GM12878 (cell line): Measurements from ENCODE around the gene MUC5AC. TPM values are rescaled to one million over a fixed set of nuclear protein-coding genes. Genes with fewer than 3 reads are reported as not detected.

Experiments used
- ATAC-seq: fragments of 200-7000 bp; cut with Tn5 transposase; 3 replicates; pipeline ENCODE4 v1.9.1; 2020; ENCODE audit warnings: mild to moderate bottlenecking, moderate library complexity
- BruUV-seq: library from RNA; stranded (reverse); fragments of 400-500 nt; replicated peaks from 2 replicates; lab custom pipeline; 2021; lab: Mats Ljungman, UMichigan
- CTCF ChIA-PET: fragments of 300-600 bp; sonication (Branson Sonifier 250); formaldehyde crosslinking; extraction: SDS; loops from one replicate; lab custom pipeline; 2021; ENCODE audit warnings: inconsistent platforms; lab: Yijun Ruan, JAX
- POLR2A ChIA-PET: fragments of 350-600 bp; formaldehyde crosslinking; extraction: SDS; loops from one replicate; lab custom pipeline; 2021; ENCODE audit warnings: inconsistent platforms; lab: Charles Lee
- RAD21 ChIA-PET: fragments of 300-600 bp; sonication (Branson Sonifier 250); formaldehyde crosslinking; loops from one replicate; lab custom pipeline; 2023; ENCODE audit warnings: antibody characterized with exemption; ENCODE audit not compliant: unreplicated experiment; lab: Charles Lee
- SMC1A ChIA-PET: fragments of 300-600 bp; sonication (Branson Sonifier 250); formaldehyde crosslinking; loops from one replicate; lab custom pipeline; 2023; ENCODE audit not compliant: unreplicated experiment, uncharacterized antibody; lab: Charles Lee
- DNase-seq: peaks from one replicate; pipeline ENCODE4 v3.0.0-alpha.2; 2011; ENCODE audit warnings: low read depth, low spot score
- FAIRE-seq: peaks from 3 replicates; lab custom pipeline; 2011; peaks lifted over from hg19 to GRCh38; lab: Jason Lieb, UNC
- H2AFZ ChIP-seq: 2 replicates; pipeline ENCODE4 v1.6.0; 2011; ENCODE audit warnings: low read depth, low read length, control low read depth; ENCODE audit not compliant: control insufficient read depth
- H3K27ac ChIP-seq: 2 replicates; pipeline ENCODE4 v1.5.1; 2011; ENCODE audit warnings: control low read depth; ENCODE audit not compliant: control insufficient read depth, insufficient read depth
- H3K27me3 ChIP-seq, 2 experiments: replicated peaks in 1 of 2; 2 replicates each; pipeline versions ENCODE4 v1.6.0 to v1.6.1; 2011; ENCODE audit warnings: low read length in 1 of 2; ENCODE audit not compliant: control insufficient read depth in 2 of 2, insufficient read depth in 2 of 2
- H3K36me3 ChIP-seq, 2 experiments: 2 replicates each; pipeline ENCODE4 v1.5.1; 2011; ENCODE audit warnings: low read length in 1 of 2; ENCODE audit not compliant: control insufficient read depth in 2 of 2, insufficient read depth in 2 of 2
- H3K4me1 ChIP-seq: 2 replicates; pipeline ENCODE4 v1.6.1; 2011; ENCODE audit warnings: mild to moderate bottlenecking, low read length, moderate library complexity, mixed read lengths; ENCODE audit not compliant: control insufficient read depth, insufficient read depth
- H3K4me2 ChIP-seq: 2 replicates; pipeline ENCODE4 v1.6.0; 2011; ENCODE audit warnings: control low read depth; ENCODE audit not compliant: control insufficient read depth, insufficient read depth
- H3K4me3 ChIP-seq: fragments of 200-600 bp; sonication (generic); 2 replicates; pipeline ENCODE4 v1.5.1; 2016
- H3K79me2 ChIP-seq: 2 replicates; pipeline ENCODE4 v1.6.0; 2011; ENCODE audit warnings: low read length; ENCODE audit not compliant: control insufficient read depth, insufficient read depth
- H3K9ac ChIP-seq: 2 replicates; pipeline ENCODE4 v1.8.0; 2011; ENCODE audit warnings: low read length, control low read depth, mixed read lengths; ENCODE audit not compliant: control insufficient read depth, insufficient read depth
- H3K9me3 ChIP-seq: replicated peaks from 3 replicates; pipeline ENCODE4 v1.5.1; 2011; ENCODE audit warnings: mild to moderate bottlenecking, low read length; ENCODE audit not compliant: control insufficient read depth, insufficient read depth
- H4K20me1 ChIP-seq: 2 replicates; pipeline ENCODE4 v1.6.0; 2011; ENCODE audit not compliant: control insufficient read depth, insufficient read depth
- BMI1 ChIP-seq: fragments of 450-650 bp; IDR thresholded peaks from 2 replicates; pipeline ENCODE4 v1.6.1; 2016; ENCODE audit warnings: mild to moderate bottlenecking, moderate library complexity, borderline replicate concordance
- BRCA1 ChIP-seq: IDR thresholded peaks from 2 replicates; pipeline ENCODE4 v1.6.1; 2011; ENCODE audit warnings: low read depth, low read length, improper control_type of control experiment
- CHD1 ChIP-seq: IDR thresholded peaks from 2 replicates; pipeline ENCODE4 v1.6.1; 2012; ENCODE audit warnings: low read depth, low read length, improper control_type of control experiment
- ETV6 ChIP-seq, 2 experiments: fragments of 450-650 bp in 1 of 2; IDR thresholded peaks in 1 of 2; conservative IDR thresholded peaks in 1 of 2; 2 replicates each; pipeline ENCODE4 v1.6.1; 2014; ENCODE audit warnings: antibody characterized with exemption in 1 of 2, borderline replicate concordance in 1 of 2, low read depth in 1 of 2, mild to moderate bottlenecking in 1 of 2, moderate library complexity in 1 of 2
- EZH2 ChIP-seq: IDR thresholded peaks from 2 replicates; pipeline ENCODE4 v1.6.1; 2012; ENCODE audit warnings: low read depth, mild to moderate bottlenecking, control low read depth, inconsistent platforms, low read length, borderline replicate concordance; ENCODE audit not compliant: control insufficient read depth
- HSF1 ChIP-seq: fragments of 150-350 bp; IDR thresholded peaks from 2 replicates; pipeline ENCODE4 v1.6.1; 2014; ENCODE audit warnings: mild to moderate bottlenecking, low read depth, low read length
- MEF2A ChIP-seq: IDR thresholded peaks from 2 replicates; pipeline ENCODE4 v1.6.1; 2011; ENCODE audit warnings: low read depth, mild to moderate bottlenecking, low read length, moderate library complexity; ENCODE audit not compliant: insufficient read depth
- NR2C1 ChIP-seq: fragments of 450-650 bp; IDR thresholded peaks from 2 replicates; pipeline ENCODE4 v1.6.1; 2017; ENCODE audit warnings: antibody characterized with exemption, mild to moderate bottlenecking, moderate library complexity
- PAX8 ChIP-seq: fragments of 450-650 bp; IDR thresholded peaks from 2 replicates; pipeline ENCODE4 v1.6.1; 2017; ENCODE audit warnings: mild to moderate bottlenecking, moderate library complexity
- PML ChIP-seq: IDR thresholded peaks from 2 replicates; pipeline ENCODE4 v1.6.1; 2012; ENCODE audit warnings: low read length, inconsistent platforms
- POLR2AphosphoS5 ChIP-seq: IDR thresholded peaks from 2 replicates; pipeline ENCODE4 v1.6.1; 2011; ENCODE audit warnings: mild to moderate bottlenecking, low read length, inconsistent platforms
- RELA ChIP-seq: fragments of 450-650 bp; IDR thresholded peaks from 2 replicates; pipeline ENCODE4 v1.8.0; 2014; ENCODE audit warnings: borderline replicate concordance; ENCODE audit not compliant: partially characterized antibody
- SKIL ChIP-seq: fragments of 450-650 bp; IDR thresholded peaks from 2 replicates; pipeline ENCODE4 v1.6.1; 2017; ENCODE audit warnings: mild to moderate bottlenecking, low read depth, inconsistent platforms; ENCODE audit not compliant: poor library complexity, severe bottlenecking
- TBL1XR1 ChIP-seq: IDR thresholded peaks from 2 replicates; pipeline ENCODE4 v1.6.1; 2012; ENCODE audit warnings: low read depth, low read length, improper control_type of control experiment
- ZNF622 ChIP-seq: fragments of 450-650 bp; IDR thresholded peaks from 2 replicates; pipeline ENCODE4 v1.6.1; 2017; ENCODE audit warnings: mild to moderate bottlenecking, inconsistent platforms
- WGBS: methylation state at CpG from one replicate; pipeline ENCODE4 v1.1.6; 2016; ENCODE audit warnings: low lambda C conversion rate; ENCODE audit not compliant: insufficient replicate concordance, insufficient coverage; ENCODE audit errors: missing lambda C conversion rate; 5-methylcytosine and 5-hydroxymethylcytosine counted together
- in situ Hi-C: fragments of 300-500 bp; cut with MboI; formaldehyde crosslinking; loops from 9 replicates; pipeline ENCODE4 v1.14.3; 2018; ENCODE audit warnings: mixed read lengths
- intact Hi-C: fragments of 100-400 bp; cut with micrococcal nuclease; formaldehyde crosslinking; loops from one replicate; pipeline ENCODE4 v1.14.2; 2022; ENCODE audit not compliant: unreplicated experiment
- polyA plus RNA-seq, 11 experiments: library from polyadenylated mRNA; depleted of rRNA in 4 of 11; unstranded in 6 of 11; stranded (reverse) in 5 of 11; fragments of >200 nt; fragmentation: Nextera tagmentation in 4 of 11; fragmentation: Illumina TruSeq in 1 of 11; extraction: Ambion mirVana in 4 of 11; extraction: Trizol in 1 of 11; gene quantifications; 1 replicate in 1 of 11; 2 replicates in 10 of 11; pipeline versions ENCODE4 v1.2.1 to v1.2.3, GENCODE V29; 2011 to 2016; ENCODE audit warnings: inconsistent platforms in 2 of 11, missing spikeins in 2 of 11, low read depth in 1 of 11
- total RNA-seq, 4 experiments: library from RNA; depleted of rRNA in 3 of 4; stranded (reverse); fragments of >200 nt in 3 of 4; fragmentation: Illumina TruSeq in 1 of 4; extraction: Trizol in 1 of 4; gene quantifications; 2 replicates each; pipeline versions ENCODE4 v1.2.1 to v1.2.3, GENCODE V29; 2013 to 2021

The MUC5AC gene
- total and polyA plus RNA-seq, 10 of the 15 experiments (the other 5 are each of a cell fraction or from before 2014, with no cell fraction given): under 0.01 to 0.01 TPM; not detected in 8

GRCh38 chr11:1224111-1224490 lies 66.3 kb downstream of the MUC5AC start:
- CTCF ChIA-PET: no interaction called here
- RAD21 ChIA-PET: no interaction called here
- Histone ChIP-seq H3K79me2 (no peaks in the 10 kb centered on the region), H3K9me3 (no peaks in the 10 kb centered on the region), H3K27me3 (no peaks in the 10 kb centered on the region), H3K4me1 (no peaks in the 10 kb centered on the region), H4K20me1 (no peaks in the 10 kb centered on the region), H3K4me2 (no peak overlapping the region), H3K9ac (no peak overlapping the region), H2AFZ (no peak overlapping the region), H3K4me3 (no peak overlapping the region), H3K36me3 (no peaks in the 10 kb centered on the region), H3K27ac (no peak overlapping the region)
- ATAC-seq: no peak
- BruUV-seq: no TSS peak
- FAIRE-seq: no peak
- SMC1A ChIA-PET: no interaction called here
- TF ChIP-seq BRCA1: no peak
- no peak for TF ChIP-seq MEF2A
- no peak for TF ChIP-seq EZH2
- no peak for TF ChIP-seq ZNF622
- no peak for TF ChIP-seq PML
- no peak for TF ChIP-seq PAX8
- 32% methylated on average over 6 of the region's 7 CpGs for WGBS
- no peak for DNase-seq
- intact Hi-C loops: no loop called here
- in situ Hi-C loops: no loop called here
- POLR2A ChIA-PET: no interaction called here

GRCh38 chr11:1224491-1225385 lies 67.0 kb downstream of the MUC5AC start:
- H3K27me3 ChIP-seq: no peaks in the 10 kb centered on the region
- no peak for FAIRE-seq
- no peaks in the 10 kb centered on the region for H4K20me1 ChIP-seq
- SMC1A ChIA-PET: no interaction called here
- no peak overlapping the region for H2AFZ ChIP-seq
- no peak for DNase-seq
- no peak overlapping the region for H3K9ac ChIP-seq
- H3K27ac ChIP-seq: no peak overlapping the region
- no peaks in the 10 kb centered on the region for H3K9me3 ChIP-seq
- 39% methylated on average over 25 of the region's 27 CpGs for WGBS
- H3K4me3 ChIP-seq: no peak overlapping the region
- no peaks in the 10 kb centered on the region for H3K79me2 ChIP-seq
- no peaks in the 10 kb centered on the region for H3K4me1 ChIP-seq
- RAD21 ChIA-PET: no interaction called here
- CTCF ChIA-PET: no interaction called here
- no peak overlapping the region for H3K4me2 ChIP-seq
- POLR2A ChIA-PET: no interaction called here
- BruUV-seq: no TSS peak
- no peak for ATAC-seq
- no peaks in the 10 kb centered on the region for H3K36me3 ChIP-seq
- in situ Hi-C loops (no loop called here), intact Hi-C loops (no loop called here)
- TF ChIP-seq HSF1 (no peak), BMI1 (no peak), CHD1 (no peak), POLR2AphosphoS5 (no peak), ETV6 (conservative IDR thresholded peaks at IDR 0.05 in 1 of 2, IDR thresholded peaks at IDR 0.05 in 1 of 2; ENCODE audit: borderline replicate concordance in 1 of 2, low read depth in 1 of 2) (no peak), NR2C1 (no peak), SKIL (no peak), RELA (no peak), TBL1XR1 (no peak)
